NCI-H526 (cell line): ENCODE data around the gene HYAL3.

ENCODE experiments used
- DNase-seq, 2 experiments: peaks; one replicate each; lab custom pipeline; 2025; lab: John Stamatoyannopoulos, UW

Gene HYAL3, protein sequence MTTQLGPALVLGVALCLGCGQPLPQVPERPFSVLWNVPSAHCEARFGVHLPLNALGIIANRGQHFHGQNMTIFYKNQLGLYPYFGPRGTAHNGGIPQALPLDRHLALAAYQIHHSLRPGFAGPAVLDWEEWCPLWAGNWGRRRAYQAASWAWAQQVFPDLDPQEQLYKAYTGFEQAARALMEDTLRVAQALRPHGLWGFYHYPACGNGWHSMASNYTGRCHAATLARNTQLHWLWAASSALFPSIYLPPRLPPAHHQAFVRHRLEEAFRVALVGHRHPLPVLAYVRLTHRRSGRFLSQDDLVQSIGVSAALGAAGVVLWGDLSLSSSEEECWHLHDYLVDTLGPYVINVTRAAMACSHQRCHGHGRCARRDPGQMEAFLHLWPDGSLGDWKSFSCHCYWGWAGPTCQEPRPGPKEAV

DNA sequence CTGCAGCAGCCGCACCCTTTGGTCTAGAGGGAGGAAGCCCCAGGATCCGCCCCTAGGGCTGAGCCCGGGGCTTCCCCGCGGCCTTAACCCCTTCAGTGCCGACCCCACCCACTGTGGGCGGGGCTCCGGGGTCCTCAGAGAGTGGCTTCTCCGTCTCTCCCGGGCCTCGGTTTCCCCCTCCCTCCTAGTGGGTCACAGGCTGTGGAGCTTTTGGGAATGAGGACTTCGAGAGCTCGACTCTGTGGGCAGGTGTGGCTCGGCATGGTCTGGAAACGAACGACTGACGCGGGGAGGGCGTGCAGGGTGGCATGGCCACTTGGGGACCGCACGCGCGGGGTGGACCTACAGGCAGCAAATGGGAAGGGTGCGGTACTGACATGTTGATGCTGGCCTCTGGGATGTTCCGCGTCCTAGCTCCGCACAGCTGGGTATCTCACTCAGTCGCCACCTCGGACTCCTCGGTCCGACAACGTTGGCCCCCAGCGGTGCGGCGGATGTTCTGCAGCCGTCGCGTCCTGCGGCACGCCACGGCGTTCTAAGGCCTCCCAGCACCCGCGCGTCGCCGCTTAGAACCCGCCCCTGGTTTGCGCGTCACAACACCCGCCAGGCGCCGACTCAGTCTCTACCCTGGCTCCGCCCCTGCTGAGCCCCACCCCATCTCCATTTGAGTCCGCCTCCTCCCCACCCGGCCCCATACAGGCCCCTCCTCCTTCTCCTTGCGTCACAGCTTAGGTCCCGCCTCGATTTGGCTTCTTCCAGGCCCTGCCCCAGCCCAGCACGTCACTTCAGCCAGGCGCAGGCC lies at the start of gene HYAL3, which contains the start of gene NAA80:
TSS of gene HYAL3 (minus strand) at position 570 of the 802 bp plus-strand sequence. CDS start 3,803 bp downstream, outside the sequence.
TSS of gene NAA80 (minus strand) at position 570 of the 802 bp plus-strand sequence. CDS start 1,942 bp downstream, outside the sequence.
- DNase-seq, result peak; percentile 96 to 99

DNA sequence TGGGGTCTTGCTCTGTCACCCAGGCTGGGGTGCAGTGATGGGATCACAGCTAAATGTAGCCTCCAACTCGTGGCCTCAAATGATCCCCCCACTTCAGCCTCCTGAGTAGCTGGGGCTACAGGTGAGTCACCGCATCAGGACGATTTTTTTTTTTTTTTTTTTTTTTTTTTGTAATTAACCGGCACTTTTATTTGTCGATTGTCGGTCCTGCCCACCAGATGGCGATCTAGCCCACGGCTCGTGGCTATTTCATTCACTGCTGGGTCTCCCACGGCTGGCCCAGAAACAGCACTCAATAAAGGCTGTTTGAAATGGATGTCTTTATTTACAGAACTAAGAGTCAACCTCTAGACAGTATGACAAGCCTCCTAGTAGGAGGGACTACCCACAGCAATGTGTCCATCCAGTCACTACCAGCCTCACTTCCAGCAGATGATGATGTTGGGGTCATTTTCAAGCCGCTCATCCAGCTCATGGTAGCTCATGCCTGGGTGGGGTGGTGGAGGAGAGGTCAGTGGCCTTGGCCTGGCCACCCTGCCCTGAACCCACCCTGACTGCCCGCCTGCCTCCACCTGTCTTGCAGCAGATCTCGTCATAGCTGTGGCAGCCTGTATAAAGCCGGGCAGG lies 48.1 kb upstream of the HYAL3 start:
- peak; percentile 58 to 81 for DNase-seq

DNA sequence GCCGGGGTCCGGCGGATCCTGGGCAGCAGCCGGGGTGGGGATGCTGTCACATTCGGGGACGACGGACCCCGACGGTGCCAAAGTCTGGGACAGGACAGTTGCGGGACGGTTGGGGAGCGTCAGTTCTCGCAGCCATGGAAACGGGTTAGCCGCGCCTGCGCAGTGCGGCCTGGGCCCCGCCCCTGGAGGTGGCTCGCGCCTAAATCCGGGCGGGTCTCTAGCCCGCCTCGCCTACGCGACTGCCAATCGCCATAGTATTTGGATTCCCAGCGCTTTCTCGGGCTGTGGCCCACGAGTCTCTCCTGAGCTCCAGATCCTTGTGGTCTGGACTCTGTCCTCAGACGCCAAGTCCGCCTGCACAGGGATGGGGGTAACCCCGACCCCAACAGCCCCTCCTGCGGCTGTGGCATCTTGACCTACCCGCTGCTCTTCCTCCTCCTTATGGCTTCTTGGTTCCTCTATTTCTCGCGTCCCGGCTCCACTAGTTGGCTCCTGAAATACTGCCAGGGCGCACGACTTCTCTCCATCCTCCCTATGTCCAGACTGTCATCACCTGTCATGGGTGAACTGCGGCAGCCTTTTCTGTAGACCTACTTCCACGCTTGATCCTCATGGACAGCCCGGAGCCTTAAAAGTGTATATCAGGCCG lies 46.5 kb upstream of the HYAL3 start, which contains the start of gene ZMYND10:
TSS of gene ZMYND10 (minus strand) at position 147 of the 649 bp plus-strand sequence. CDS start 153 bp downstream, outside the sequence.
- DNase-seq, result peak; percentile 9 to 79

DNA sequence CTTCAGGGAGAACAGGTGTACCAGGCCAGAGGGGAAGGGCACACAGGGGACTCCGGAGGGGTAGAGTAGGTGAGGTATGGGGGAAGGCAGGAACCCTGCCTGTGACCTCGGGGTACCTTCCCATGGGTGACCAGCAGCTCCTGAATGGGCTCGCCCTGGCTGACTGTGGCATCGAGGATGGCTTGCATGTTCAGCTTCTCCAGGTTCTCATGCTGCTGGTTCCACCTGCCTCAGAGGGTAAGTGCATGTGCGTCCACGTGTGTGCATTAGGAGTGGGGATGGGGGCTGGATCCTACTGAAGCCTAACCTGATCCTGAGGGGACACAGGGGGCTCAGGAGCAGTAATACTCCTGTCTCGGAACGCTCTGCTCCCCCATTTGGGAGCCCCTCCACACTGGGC lies 45.8 kb upstream of the HYAL3 start:
- no peak for DNase-seq

DNA sequence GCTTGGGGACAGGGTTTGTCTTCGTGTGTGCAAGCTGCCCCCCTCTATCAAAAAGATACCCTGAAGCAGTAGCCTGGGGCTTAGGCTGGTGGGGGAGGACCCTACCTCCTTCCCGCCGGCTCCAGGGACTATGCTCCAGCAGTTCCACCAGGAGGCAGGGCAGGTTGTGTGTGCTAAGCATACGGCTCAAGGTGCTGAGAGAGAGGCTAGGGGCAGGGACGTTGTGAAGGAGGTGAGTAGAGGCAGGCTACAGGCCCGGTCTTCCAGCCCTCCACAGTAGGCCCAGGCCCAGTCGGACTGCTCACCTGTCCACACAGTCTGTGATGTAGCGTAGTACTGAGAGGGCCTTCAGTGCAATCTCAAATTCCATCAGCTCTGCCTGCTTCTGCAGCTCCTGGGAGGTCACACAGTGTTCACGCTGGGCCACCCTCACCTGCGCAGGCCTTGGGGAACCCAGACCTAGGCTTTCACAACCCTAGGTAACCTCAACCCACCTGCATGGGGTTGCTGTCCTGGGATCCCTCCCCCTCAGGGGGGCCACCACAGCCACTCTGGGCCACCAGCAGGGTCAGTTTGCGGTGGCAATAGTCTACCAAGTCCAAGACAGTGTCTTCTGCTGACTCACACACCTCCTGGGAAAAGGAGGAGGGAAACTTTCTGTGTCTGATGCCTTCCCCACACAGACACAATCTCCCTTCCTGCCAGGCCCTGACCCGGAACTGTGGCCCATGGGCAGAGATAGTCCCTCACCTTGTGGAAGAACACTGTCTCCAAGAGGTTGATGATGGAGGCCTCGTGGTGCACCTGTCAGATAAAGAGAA lies 43.8 kb upstream of the HYAL3 start:
- no peak for DNase-seq

DNA sequence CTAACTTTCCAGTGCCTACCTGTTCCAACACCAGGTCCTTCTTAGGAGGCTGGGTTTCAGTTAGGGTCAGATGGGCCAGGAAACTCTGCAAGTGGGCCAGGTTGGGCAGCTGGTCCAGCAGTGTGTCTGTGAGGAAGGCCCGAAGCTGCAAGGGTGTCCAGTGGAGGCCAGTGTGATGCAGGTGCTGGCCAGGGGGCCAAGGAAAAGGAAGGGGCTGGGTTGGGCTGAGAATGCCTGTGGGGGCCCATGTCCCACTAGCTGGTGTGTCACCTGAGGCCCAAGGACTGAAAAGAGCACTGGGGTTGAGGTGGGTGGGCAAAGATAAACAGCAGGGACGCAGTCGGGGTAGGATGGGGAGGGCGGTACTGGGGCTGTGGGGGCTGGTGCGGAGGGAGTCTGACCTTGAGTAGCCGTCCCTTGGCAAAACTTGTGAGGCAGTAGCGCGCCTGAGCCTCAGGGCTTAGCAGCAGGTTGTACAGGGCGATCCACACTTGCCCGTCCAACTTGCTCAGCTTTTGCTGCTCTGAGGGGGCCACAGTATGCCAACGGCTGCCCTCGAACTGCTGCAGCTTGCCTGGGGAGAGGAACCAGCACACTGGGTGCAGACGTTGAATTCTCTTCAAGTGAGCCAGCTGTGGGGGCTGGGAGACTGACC lies 42.9 kb upstream of the HYAL3 start:
- DNase-seq, result no peak

DNA sequence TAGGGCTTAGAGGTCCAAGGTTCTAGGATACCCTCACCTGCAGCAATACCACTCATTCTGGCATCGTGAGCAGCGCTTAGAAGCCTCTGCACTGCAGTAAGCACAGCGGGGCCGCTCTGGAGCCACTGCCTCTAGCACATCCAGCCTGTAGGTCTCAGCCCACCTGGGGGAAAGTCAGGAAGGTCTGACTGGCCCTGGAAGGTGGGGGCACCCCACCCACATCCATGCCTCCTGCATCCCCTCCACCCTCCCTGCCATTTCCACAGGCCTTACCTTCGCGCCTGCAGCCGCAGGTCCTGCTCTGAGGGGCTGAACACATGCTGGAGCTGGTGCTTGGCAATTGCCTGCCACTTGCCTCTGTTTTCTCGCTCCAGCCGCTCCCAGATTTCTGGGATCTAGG lies 42.3 kb upstream of the HYAL3 start:
- no peak for DNase-seq

DNA sequence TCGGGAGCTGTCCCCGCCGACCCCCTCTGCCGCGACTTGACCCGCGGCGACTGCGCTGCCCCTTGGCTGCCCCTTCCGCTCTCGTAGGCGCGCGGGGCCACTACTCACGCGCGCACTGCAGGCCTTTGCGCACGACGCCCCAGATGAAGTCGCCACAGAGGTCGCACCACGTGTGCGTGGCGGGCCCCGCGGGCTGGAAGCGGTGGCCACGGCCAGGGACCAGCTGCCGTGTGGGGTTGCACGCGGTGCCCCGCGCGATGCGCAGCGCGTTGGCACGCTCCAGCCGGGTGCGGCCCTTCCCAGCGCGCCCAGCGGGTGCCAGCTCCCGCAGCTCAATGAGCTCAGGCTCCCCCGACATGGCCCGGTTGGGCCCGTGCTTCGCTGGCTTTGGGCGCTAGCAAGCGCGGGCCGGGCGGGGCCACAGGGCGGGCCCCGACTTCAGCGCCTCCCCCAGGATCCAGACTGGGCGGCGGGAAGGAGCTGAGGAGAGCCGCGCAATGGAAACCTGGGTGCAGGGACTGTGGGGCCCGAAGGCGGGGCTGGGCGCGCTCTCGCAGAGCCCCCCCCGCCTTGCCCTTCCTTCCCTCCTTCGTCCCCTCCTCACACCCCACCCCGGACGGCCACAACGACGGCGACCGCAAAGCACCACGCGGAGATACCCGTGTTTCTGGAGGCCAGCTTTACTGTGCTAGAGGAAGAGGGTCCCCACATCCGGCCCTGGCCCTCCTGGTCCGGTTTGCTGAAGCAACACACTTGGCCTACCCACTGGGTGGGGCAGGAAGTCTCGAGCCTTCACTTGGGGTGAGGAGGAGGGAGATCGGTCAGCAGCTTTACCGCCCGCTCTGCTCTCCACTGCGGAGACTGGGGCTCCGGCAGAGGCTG lies 41.5 kb upstream of the HYAL3 start, which contains the start of gene RASSF1:
TSS of gene RASSF1 (minus strand) at position 389 of the 882 bp plus-strand sequence. CDS start at position 358, 31 bp downstream.
- no peak for DNase-seq

DNA sequence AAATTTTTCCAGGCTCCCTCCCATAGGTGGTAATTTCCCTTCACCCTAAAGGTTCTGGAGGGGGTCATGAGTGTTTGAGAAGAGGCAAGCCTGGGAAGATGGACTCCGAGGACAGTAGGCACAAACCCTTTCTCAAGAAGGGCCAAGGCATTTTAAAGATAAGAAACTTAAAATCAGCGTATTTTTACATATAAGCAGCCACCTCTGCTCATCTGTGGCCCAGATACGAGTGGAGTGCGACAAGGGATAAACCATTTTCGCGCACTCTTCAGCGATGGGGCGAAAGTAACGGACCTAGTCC lies 40.9 kb upstream of the HYAL3 start:
- no peak for DNase-seq

DNA sequence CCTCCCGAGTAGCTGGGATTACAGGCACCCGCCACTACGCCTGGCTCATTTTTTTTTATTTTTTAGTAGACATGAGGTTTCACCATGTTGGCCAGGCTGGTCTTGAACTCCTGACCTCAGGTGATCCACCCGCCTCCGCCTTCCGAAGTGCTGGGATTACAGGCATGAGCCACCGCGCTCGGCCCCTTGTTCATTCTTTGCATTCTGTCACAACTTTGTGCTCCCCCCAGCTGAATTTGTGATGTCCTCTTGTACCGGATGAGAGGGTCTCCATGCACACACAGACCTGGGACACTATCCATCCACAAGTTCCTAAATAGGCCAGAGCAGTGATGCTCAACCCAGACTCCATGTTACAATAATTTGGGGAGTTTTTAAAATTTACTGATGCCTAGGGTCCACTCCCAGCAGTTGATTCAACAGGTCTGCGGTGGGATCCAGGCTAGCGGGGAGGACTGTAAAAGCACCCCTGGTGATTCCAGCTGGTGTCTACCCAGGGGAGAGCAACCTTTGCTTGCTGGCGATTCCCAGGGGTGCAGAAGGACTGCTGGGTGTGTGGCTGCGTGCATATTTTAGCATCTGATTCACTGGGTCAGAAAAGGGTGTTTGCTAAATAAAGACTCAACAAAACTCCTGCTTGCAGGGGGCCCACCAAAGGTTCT lies 40.4 kb upstream of the HYAL3 start:
- DNase-seq, result no peak

DNA sequence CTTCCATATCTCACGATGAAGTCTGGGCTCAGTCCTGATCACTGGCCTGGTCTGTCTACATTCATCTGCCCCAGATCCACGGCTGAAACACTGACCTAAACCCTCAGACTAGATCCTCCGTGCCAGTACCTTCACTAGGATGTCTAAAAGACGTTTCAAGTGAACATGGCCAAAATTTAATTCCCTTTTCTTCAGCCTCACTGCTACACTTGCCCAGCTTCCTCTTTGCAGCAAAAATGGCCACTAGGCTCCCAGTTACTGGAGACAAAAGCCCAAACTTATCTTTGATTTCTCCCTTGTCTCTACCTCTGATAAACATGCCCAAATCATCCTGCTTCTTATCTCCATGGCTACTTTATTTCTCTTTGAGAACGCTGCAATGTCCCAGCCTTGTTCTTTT lies 39.8 kb upstream of the HYAL3 start:
- DNase-seq, result no peak

DNA sequence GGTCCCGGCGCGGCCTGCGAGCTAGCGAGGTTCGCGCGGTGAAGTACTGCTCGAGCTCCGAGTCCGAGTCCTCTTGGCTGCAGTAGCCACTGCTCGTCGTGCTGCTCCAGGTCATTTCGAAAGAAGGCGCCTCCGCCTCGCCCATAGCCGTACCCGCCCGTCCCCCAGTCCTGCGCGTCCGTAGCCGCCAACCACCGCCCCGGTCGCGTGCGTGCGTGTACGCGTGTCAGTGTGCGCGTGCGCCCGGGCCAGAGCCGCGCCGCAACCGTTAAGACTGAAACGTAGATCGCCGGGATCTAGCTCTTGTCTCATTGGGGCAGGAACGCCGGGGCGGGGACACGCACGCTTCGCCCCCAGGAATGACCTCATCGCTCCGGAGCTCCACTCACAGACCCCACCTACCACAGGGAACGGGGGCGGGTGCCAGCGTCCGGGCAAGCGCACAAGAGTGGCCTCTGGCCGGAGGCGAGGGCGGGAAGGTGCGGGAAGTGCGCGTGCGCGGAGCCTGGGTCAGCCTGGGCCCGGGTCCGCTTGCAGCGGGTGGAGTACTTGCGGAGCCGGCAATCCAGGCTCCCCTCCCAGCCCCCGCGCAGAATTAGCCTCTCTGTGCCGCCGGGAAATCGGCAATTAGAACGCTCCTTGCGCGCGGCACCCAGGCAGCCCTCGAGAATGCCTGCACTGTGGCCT lies 38.1 kb upstream of the HYAL3 start:
- DNase-seq, result peak; percentile 97 to 99

DNA sequence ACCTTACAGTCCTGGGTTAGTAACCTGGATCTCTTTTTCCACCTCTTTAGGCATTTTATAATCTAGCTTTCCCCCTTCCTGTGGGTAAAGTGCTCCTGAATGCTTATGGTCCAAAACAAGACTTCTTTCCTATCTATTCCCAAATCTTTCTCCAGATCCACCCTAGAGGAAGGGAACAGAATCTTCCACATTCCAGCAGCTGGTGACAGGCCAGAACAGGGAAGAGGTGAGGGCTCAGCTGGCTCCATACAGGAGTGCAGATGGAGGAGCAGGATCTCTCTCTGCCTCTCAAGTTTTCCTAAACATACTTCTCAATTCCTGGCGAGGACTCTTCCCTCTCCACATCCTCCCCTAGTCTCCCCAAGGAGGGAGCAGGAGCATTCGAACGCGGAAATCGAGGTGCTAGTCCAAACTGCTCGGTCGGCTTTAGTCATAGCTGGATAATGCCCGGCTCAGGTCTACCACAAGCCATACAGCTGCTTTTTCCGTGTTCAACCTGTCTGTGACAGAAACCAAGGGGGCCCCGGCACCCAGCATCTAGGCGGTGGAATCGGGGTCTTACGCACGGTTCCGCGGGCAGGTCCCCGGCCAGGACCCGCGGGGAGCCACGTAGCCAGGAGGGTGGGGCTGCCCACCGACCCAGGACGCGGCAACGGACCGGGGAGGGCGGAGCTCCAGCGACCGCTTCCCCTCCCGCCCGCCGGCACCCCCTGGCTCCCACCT lies 37.4 kb upstream of the HYAL3 start:
- DNase-seq, result peak in 1 of 2 experiments; percentile 44

DNA sequence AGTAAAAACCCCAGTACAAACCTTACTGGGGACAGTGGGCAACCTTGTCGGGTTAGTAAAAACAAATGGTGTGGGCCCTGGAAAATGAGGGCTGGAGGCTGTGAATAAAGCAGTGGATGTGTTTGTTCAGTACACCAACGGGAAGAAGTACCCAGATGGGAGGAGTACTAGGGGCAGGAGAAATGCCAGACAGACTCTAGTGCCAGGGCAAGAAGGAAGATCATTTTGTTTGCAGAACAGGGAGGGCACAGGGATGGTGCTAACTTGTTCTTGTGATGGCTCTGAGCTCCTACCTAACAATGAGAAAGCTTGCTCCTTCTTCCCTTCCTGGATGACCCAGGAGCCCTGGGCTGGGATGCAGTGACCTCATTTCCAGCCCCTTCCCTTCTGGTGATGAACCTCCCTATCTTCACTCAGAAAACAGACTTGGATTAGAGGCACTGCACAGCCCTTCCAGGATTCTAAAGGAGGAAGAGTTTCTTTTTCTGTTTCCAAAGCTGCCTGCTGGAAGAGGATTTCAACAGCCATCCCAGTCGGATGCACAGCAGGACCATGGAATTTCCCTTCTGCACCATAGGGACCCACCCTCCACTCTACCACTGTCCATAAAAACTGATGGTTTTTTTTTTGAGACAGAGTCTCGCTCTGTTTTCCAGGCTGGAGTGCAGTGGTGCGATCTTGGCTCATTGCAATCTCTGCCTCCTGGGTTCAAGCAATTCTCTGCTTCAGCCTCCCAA lies 35.3 kb upstream of the HYAL3 start:
- no peak for DNase-seq

DNA sequence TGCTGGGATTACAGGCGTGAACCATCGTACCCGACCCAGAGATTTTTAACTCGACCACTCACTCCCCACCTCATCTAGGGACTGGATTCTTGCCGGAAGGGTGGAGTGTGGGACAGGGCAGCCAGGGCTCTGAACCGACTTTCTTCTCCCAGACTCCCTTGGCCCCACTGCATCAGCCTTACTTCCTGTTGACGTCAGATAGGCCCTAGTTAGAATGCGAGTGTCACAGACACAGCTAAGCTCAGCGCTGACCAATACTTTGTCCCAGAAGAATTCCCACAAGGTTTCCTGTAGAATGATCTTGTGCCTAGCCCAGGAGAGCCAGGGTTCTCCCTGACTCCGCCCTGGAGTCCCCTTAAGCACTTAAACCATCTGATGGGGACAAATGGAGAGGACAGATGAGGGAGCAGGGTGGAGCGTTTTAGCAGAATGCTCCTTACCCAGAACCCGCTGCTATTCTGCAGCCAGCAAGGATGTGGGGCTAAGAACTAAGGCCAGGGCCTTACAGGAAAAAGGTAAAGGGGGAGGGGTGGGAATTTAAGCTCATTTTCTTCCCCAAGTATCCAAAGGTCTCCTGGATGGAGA lies 34.6 kb upstream of the HYAL3 start:
- no peak for DNase-seq

DNA sequence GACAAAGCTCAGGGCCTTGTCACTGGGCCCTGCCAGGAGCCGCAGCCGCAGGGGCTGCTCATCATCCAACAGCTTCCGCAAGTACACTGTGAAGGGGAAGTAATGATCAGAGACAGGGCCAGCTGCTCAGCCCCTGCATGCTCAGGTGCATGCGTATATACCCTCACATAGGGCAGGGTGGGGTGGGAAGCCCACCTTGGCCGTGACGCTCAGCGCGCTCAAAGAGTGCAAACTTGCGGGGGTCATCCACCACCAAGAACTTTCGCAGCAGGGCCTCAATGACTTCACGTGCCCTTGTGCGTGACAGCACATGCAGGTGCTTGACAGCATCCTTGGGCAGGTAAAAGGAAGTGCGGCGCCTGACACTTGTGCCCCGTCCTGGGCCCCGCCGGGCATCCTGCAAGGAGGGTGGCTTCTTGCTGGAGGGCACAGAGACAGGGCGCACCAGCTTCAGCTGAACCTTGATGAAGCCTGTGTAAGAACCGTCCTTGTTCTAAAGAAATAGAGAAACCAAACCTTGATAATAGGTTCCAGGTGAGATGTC lies 32.2 kb upstream of the HYAL3 start:
- no peak for DNase-seq
